Measurements from ENCODE around the gene PLXNC1.

GRCh38 chr12:94290353-94290752, 142.0 kb downstream of the PLXNC1 start:
- no peak for TF ChIP-seq CTCF (IDR thresholded peaks at IDR 0.05)
- TF ChIP-seq POLR2A (IDR thresholded peaks at IDR 0.05): no peak
- no peak for TF ChIP-seq EP300 (IDR thresholded peaks at IDR 0.05)
